ENCODE measurements around the gene INTS6L. TPM values are rescaled to one million over a fixed set of nuclear protein-coding genes. Genes with fewer than 3 reads are reported as not detected.

Gene INTS6L
- total and polyA plus RNA-seq, 7 experiments from 2014 or later: 5.9 to 46.8 (median 32.2) TPM

DNA sequence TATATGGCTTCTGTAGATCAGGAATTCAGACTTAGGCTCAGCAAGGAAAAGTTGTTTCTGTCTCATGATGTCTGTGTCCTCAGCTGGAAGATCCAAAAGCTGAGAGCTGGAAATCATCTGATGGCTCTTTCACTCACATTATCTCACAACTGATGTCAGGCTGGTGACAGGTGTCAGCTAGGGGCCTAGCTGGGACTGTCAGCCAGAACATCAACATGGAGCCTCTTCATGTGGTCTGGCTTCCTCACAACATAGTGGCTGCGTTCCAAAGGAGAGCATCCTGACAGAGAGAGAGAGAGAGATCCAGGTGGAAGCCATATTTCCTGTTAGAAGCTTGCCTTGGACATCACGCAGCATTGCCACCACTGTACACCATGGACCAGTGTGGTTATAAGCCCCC, 10.6 kb upstream of the INTS6L start:
- no peak overlapping the region for H3K27ac Mint-ChIP-seq
- CTCF ChIA-PET: no interaction called here
- DNase-seq: no peak
- no peaks in the 10 kb centered on the region for H3K9me3 ChIP-seq (ENCODE audit: control insufficient read depth in 2 of 3, low read length in 3 of 3)
- intact Hi-C loops (cut with micrococcal nuclease): no loop called here
- H3K27me3 Mint-ChIP-seq: no peaks in the 10 kb centered on the region
- POLR2A ChIA-PET: interaction anchor here (1.3 kb wide), 1 partner anchor 10 kb away, joined by 4 read pairs; no protein-coding TSS in a partner anchor
- no peak for ATAC-seq
- peaks cover 0 to 2% (median 0%) of the 10 kb centered on the region in 11 donors for H3K9me3 Mint-ChIP-seq
- no peak overlapping the region for H3K4me3 Mint-ChIP-seq
- H3K27ac ChIP-seq (ENCODE audit: low read depth, low read length): no peak overlapping the region
- no peak overlapping the region for H3K4me3 ChIP-seq (ENCODE audit: low read length)
- H3K36me3 ChIP-seq (ENCODE audit: control insufficient read depth in 2 of 3, insufficient read depth in 3 of 3, low read length in 3 of 3): no peaks in the 10 kb centered on the region
- no peaks in the 10 kb centered on the region for H3K4me1 ChIP-seq (ENCODE audit: control insufficient read depth in 2 of 2, insufficient read depth in 2 of 2, low read length in 2 of 2)
- H3K27me3 ChIP-seq (ENCODE audit: control insufficient read depth in 2 of 2, insufficient read depth in 2 of 2, low read length in 2 of 2): no peaks in the 10 kb centered on the region
- no peaks in the 10 kb centered on the region for H3K36me3 Mint-ChIP-seq
- peaks cover 0 to 5% (median 0%) of the 10 kb centered on the region in 7 donors for H3K4me1 Mint-ChIP-seq

DNA sequence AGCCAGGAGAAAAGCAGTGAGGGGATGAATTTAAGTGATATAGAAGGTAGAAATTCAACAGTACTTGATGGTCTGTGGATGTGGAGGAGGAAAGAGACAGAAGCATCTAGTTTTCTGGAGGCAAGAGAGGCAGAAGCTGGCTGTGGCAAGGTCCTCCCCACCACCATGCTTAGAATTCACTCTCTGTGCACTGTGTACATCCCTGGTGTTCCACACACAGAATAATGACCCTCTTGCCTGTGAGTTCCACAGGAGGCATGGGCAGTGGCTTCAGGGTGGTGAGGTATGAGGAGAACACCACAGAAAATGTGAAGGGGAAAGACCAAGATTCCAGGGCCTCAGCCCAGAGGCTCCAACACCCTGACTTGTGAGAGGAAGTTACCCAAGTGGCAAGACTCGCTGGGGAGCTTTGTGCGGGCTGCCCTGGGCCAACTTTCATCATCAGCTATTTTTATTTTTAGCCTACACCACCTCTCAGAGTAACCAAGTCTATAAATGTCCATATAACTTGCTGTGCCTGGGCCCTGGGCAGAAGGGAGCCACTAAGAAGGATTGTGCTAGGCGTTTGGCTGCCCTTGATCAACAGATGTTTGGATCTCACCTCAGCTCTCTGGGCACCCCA, 7.8 kb upstream of the INTS6L start:
- intact Hi-C loops (cut with micrococcal nuclease): no loop called here
- ChIA-PET POLR2A (no interaction called here), CTCF (no interaction called here)
- H3K27ac ChIP-seq (ENCODE audit: low read depth, low read length): no peak overlapping the region
- Mint-ChIP-seq H3K27me3 (no peaks in the 10 kb centered on the region), H3K36me3 (peaks cover 0 to 2% (median 0%) of the 10 kb centered on the region in 5 donors), H3K9me3 (peaks cover 0 to 2% (median 0%) of the 10 kb centered on the region in 11 donors), H3K4me1 (peaks cover 0 to 10% (median 0%) of the 10 kb centered on the region in 7 donors), H3K4me3 (no peak overlapping the region), H3K27ac (no peak overlapping the region)
- DNase-seq (no peak), ATAC-seq (peak; percentile 40)
- H3K9me3 ChIP-seq (ENCODE audit: control insufficient read depth in 2 of 3, low read length in 3 of 3): no peaks in the 10 kb centered on the region
- no peaks in the 10 kb centered on the region for H3K36me3 ChIP-seq (ENCODE audit: control insufficient read depth in 2 of 3, insufficient read depth in 3 of 3, low read length in 3 of 3)
- H3K4me3 ChIP-seq (ENCODE audit: low read length): no peak overlapping the region
- H3K4me1 ChIP-seq (ENCODE audit: control insufficient read depth in 2 of 2, insufficient read depth in 2 of 2, low read length in 2 of 2): no peaks in the 10 kb centered on the region
- no peaks in the 10 kb centered on the region for H3K27me3 ChIP-seq (ENCODE audit: control insufficient read depth in 2 of 2, insufficient read depth in 2 of 2, low read length in 2 of 2)

DNA sequence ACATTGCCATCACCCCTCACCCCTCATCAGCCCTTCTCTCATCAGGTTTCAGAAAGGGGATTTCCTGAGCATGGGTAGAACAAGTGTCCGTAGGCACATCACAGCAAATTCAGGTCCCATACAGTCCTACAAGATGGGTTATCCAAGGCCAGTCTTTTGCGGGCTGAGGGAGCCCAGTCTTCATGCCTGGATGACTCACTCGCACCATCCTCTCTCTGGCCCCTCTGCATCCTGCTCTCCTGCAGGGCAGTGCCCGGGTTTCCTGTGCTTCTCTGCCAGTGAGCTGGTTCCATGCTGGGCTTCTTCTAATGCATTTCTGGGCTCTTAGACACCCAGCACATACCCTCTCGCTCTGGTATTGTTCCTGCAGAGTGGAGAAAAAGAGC, 7.3 kb upstream of the INTS6L start:
- intact Hi-C loops (cut with micrococcal nuclease): no loop called here
- H3K27me3 Mint-ChIP-seq: no peaks in the 10 kb centered on the region
- H3K4me3 ChIP-seq (ENCODE audit: low read length): no peak overlapping the region
- H3K4me1 Mint-ChIP-seq: peaks cover 0 to 10% (median 0%) of the 10 kb centered on the region in 7 donors
- ChIA-PET CTCF (no interaction called here), POLR2A (no interaction called here)
- peak; percentile 32 for ATAC-seq
- no peak overlapping the region for H3K27ac ChIP-seq (ENCODE audit: low read depth, low read length)
- H3K9me3 Mint-ChIP-seq: peaks cover 0 to 2% (median 0%) of the 10 kb centered on the region in 11 donors
- no peak overlapping the region for H3K27ac Mint-ChIP-seq
- no peaks in the 10 kb centered on the region for H3K4me1 ChIP-seq (ENCODE audit: control insufficient read depth in 2 of 2, insufficient read depth in 2 of 2, low read length in 2 of 2)
- peaks cover 0 to 2% (median 0%) of the 10 kb centered on the region in 5 donors for H3K36me3 Mint-ChIP-seq
- H3K9me3 ChIP-seq (ENCODE audit: control insufficient read depth in 2 of 3, low read length in 3 of 3): no peaks in the 10 kb centered on the region
- no peaks in the 10 kb centered on the region for H3K36me3 ChIP-seq (ENCODE audit: control insufficient read depth in 2 of 3, insufficient read depth in 3 of 3, low read length in 3 of 3)
- no peak overlapping the region for H3K4me3 Mint-ChIP-seq
- no peaks in the 10 kb centered on the region for H3K27me3 ChIP-seq (ENCODE audit: control insufficient read depth in 2 of 2, insufficient read depth in 2 of 2, low read length in 2 of 2)
- DNase-seq: no peak

DNA sequence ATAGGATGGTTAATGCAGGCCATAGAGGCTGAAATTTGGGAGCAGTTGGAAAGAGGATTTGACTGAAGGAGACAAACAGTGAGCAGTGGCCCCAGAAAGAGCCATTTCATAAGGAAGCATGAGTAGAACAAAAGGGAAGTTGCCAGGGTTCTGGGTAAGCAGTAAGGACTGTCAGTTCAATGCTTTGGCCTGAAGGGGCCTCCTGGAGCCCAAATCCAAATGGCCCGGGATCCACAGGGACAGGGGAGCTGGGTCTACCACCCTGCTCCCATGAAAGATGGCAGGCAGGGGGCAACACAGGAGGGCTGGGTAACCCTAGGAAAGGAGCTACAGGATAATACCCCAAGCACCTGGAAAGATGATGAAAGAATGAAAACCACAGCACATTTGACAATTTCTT, 4.1 kb upstream of the INTS6L start:
- Mint-ChIP-seq H3K27me3 (peaks cover 0 to 3% (median 0%) of the 10 kb centered on the region in 5 donors), H3K36me3 (peaks cover 0 to 2% (median 0%) of the 10 kb centered on the region in 5 donors), H3K9me3 (peaks cover 0 to 4% (median 0%) of the 10 kb centered on the region in 11 donors), H3K27ac (peak overlapping the region in 1 of 9 donors; percentile 21), H3K4me3 (no peak overlapping the region), H3K4me1 (peaks cover 0 to 10% (median 5%) of the 10 kb centered on the region in 7 donors)
- intact Hi-C loops (cut with micrococcal nuclease): no loop called here
- Histone ChIP-seq H3K36me3 (ENCODE audit: control insufficient read depth in 2 of 3, insufficient read depth in 3 of 3, low read length in 3 of 3) (peaks cover 0 to 8% (median 0%) of the 10 kb centered on the region in 3 experiments), H3K4me1 (ENCODE audit: control insufficient read depth in 2 of 2, insufficient read depth in 2 of 2, low read length in 2 of 2) (no peaks in the 10 kb centered on the region), H3K9me3 (ENCODE audit: control insufficient read depth in 2 of 3, low read length in 3 of 3) (no peaks in the 10 kb centered on the region), H3K4me3 (ENCODE audit: low read length) (no peak overlapping the region), H3K27me3 (ENCODE audit: control insufficient read depth in 2 of 2, insufficient read depth in 2 of 2, low read length in 2 of 2) (no peaks in the 10 kb centered on the region), H3K27ac (ENCODE audit: low read depth, low read length) (no peak overlapping the region)
- POLR2A ChIA-PET: no interaction called here
- no peak for DNase-seq
- CTCF ChIA-PET: no interaction called here
- no peak for ATAC-seq

DNA sequence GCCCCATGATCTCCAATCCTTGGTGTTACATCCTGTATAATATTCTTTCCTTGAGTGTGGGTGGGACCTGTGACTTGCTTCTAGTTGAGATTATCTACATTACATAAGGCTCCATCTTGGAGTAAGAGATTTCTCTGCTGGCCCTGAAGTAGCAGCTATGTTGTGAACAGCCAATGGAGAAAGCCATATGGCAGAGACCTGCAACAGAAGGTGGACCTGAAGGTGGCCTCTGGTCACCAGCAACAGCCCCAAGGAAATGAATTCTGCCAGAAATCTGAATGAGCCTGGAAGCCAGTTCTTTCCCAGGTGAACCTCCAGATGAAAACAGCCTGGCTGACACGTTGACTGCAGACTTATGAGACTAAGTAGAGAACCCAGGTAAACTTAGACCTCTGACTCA, 2.3 kb upstream of the INTS6L start:
- H3K27ac ChIP-seq (ENCODE audit: low read depth, low read length): no peak overlapping the region
- no peak for DNase-seq
- H3K9me3 Mint-ChIP-seq: peaks cover 0 to 4% (median 0%) of the 10 kb centered on the region in 11 donors
- no peak for ATAC-seq
- no peak overlapping the region for H3K27ac Mint-ChIP-seq
- intact Hi-C loops (cut with micrococcal nuclease): no loop called here
- no peak overlapping the region for H3K4me3 Mint-ChIP-seq
- H3K4me1 Mint-ChIP-seq: peaks cover 0 to 16% (median 12%) of the 10 kb centered on the region in 7 donors
- POLR2A ChIA-PET: no interaction called here
- no peaks in the 10 kb centered on the region for H3K27me3 ChIP-seq (ENCODE audit: control insufficient read depth in 2 of 2, insufficient read depth in 2 of 2, low read length in 2 of 2)
- no peak overlapping the region for H3K4me3 ChIP-seq (ENCODE audit: low read length)
- no peaks in the 10 kb centered on the region for H3K9me3 ChIP-seq (ENCODE audit: control insufficient read depth in 2 of 3, low read length in 3 of 3)
- CTCF ChIA-PET: no interaction called here
- H3K4me1 ChIP-seq (ENCODE audit: control insufficient read depth in 2 of 2, insufficient read depth in 2 of 2, low read length in 2 of 2): peaks cover 0 to 3% of the 10 kb centered on the region in 2 donors
- peaks cover 0 to 3% (median 0%) of the 10 kb centered on the region in 5 donors for H3K27me3 Mint-ChIP-seq
- peaks cover 0 to 8% (median 0%) of the 10 kb centered on the region in 3 experiments for H3K36me3 ChIP-seq (ENCODE audit: control insufficient read depth in 2 of 3, insufficient read depth in 3 of 3, low read length in 3 of 3)
- H3K36me3 Mint-ChIP-seq: peaks cover 0 to 5% (median 0%) of the 10 kb centered on the region in 5 donors

DNA sequence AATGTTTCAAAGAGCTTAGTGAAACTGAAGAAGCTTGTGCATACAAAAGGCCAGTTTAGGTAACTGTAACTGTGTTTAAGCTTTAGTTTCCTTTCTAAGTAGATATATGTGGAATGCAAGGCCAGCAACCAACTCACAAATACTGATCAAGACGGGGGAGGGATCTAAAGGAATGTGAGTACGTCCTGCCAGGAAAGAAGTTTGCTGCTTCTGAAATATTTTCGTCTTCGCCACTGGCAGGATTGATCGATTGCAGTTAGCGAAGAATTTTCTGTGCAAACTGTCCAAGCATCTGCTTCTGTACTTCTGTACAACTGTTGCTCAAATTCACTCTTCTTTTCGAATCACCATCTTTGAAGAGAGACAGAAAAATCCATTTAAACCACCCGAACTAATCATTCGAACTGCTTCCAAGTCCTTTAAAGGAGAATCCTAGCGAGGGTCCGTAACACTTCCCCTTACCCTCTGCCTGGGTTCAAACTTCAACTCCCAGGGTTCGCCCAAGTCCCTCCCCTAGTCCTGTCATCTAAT, 373 bp upstream of the INTS6L start:
- Histone ChIP-seq H3K27ac (ENCODE audit: low read depth, low read length) (peak overlapping the region; percentile 90), H3K4me3 (ENCODE audit: low read length) (peak overlapping the region; percentile 62), H3K9me3 (ENCODE audit: control insufficient read depth in 2 of 3, low read length in 3 of 3) (no peaks in the 10 kb centered on the region), H3K4me1 (ENCODE audit: control insufficient read depth in 2 of 2, insufficient read depth in 2 of 2, low read length in 2 of 2) (peaks cover 5 to 12% of the 10 kb centered on the region in 2 donors), H3K27me3 (ENCODE audit: control insufficient read depth in 2 of 2, insufficient read depth in 2 of 2, low read length in 2 of 2) (no peaks in the 10 kb centered on the region), H3K36me3 (ENCODE audit: control insufficient read depth in 2 of 3, insufficient read depth in 3 of 3, low read length in 3 of 3) (peaks cover 0 to 8% (median 0%) of the 10 kb centered on the region in 3 experiments)
- CTCF ChIA-PET: interaction anchor here (0.5 kb wide), 1 partner anchor 35 kb away, joined by 3 read pairs; no protein-coding TSS in a partner anchor
- ATAC-seq (no peak), DNase-seq (no peak)
- H3K27me3 Mint-ChIP-seq: peaks cover 0 to 3% (median 0%) of the 10 kb centered on the region in 5 donors
- POLR2A ChIA-PET: interaction anchor here (0.7 to 1.4 kb wide), 4 partner anchors 10 to 19 kb away, joined by 3 to 5 read pairs (median 4); no protein-coding TSS in a partner anchor
- peaks cover 0 to 7% (median 0%) of the 10 kb centered on the region in 5 donors for H3K36me3 Mint-ChIP-seq
- H3K4me3 Mint-ChIP-seq: peak overlapping the region; percentile 93 to 100 (median 99)
- H3K27ac Mint-ChIP-seq: peak overlapping the region; percentile 95 to 100 (median 98)
- peaks cover 0 to 4% (median 0%) of the 10 kb centered on the region in 11 donors for H3K9me3 Mint-ChIP-seq
- H3K4me1 Mint-ChIP-seq: peaks cover 5 to 34% (median 29%) of the 10 kb centered on the region in 7 donors
- intact Hi-C loops (cut with micrococcal nuclease): loop anchor here (1.0 to 10.0 kb wide), 15 partner anchors 36 to 1361 kb away; partner anchors contain the start of genes FHL1 (in 1 of the 2), HPRT1 (in 1 of the 2), HTATSF1 (in 1 of the 2) and MAP7D3 (in 1 of the 2)

Data from naive thymus-derived CD4-positive, alpha-beta T cell (primary cell).